Fibroblast of lung (primary cell): Measurements from ENCODE around the gene DLG2. TPM values are rescaled to one million over a fixed set of nuclear protein-coding genes. Genes with fewer than 3 reads are reported as not detected.

Experiments used
- DNase-seq, 2 donors: peaks; one replicate each; pipeline versions ENCODE4 v3.0.0 to v3.0.0-alpha.2; 2010; ENCODE audit warnings: low read depth in 2 of 2
- H2AFZ ChIP-seq: 2 replicates; pipeline ENCODE4 v1.5.1; 2012; ENCODE audit warnings: low read length, control low read depth, inconsistent platforms
- H3K27ac ChIP-seq: 2 replicates; pipeline ENCODE4 v1.5.1; 2011; ENCODE audit warnings: low read length, control low read depth; ENCODE audit not compliant: insufficient read depth
- H3K27me3 ChIP-seq: 2 replicates; pipeline ENCODE4 v1.5.1; 2011; ENCODE audit warnings: mild to moderate bottlenecking, low read length; ENCODE audit not compliant: control insufficient read depth, insufficient read depth
- H3K36me3 ChIP-seq: 2 replicates; pipeline ENCODE4 v1.5.1; 2011; ENCODE audit warnings: low read length; ENCODE audit not compliant: control insufficient read depth, insufficient read depth
- H3K4me1 ChIP-seq: 2 replicates; pipeline ENCODE4 v1.5.1; 2011; ENCODE audit warnings: low read length; ENCODE audit not compliant: control insufficient read depth, insufficient read depth; ENCODE audit errors: extremely low read depth
- H3K4me2 ChIP-seq: 2 replicates; pipeline ENCODE4 v1.5.1; 2011; ENCODE audit warnings: low read length, control low read depth; ENCODE audit not compliant: insufficient read depth; ENCODE audit errors: extremely low read depth
- H3K4me3 ChIP-seq, 4 experiments: fragments of 200-600 bp in 1 of 4; sonication (generic) in 1 of 4; replicated peaks in 1 of 4; 2 replicates each; pipeline ENCODE4 v1.5.1; 2011 to 2016; ENCODE audit warnings: low read length in 4 of 4, low read depth in 3 of 4, mild to moderate bottlenecking in 3 of 4, control low read depth in 2 of 4, inconsistent platforms in 1 of 4, mixed read lengths in 1 of 4; ENCODE audit not compliant: insufficient read depth in 1 of 4; ENCODE audit errors: control extremely low read depth in 1 of 4
- H3K79me2 ChIP-seq: 2 replicates; pipeline ENCODE4 v1.5.1; 2012; ENCODE audit warnings: mild to moderate bottlenecking, low read length, inconsistent platforms; ENCODE audit not compliant: control insufficient read depth, insufficient read depth
- H3K9ac ChIP-seq: 2 replicates; pipeline ENCODE4 v1.5.1; 2011; ENCODE audit warnings: mild to moderate bottlenecking, low read length, control low read depth; ENCODE audit not compliant: insufficient read depth
- H3K9me3 ChIP-seq: 2 replicates; pipeline ENCODE4 v1.5.1; 2012; ENCODE audit warnings: low read depth, low read length; ENCODE audit not compliant: control insufficient read depth, insufficient read depth
- H4K20me1 ChIP-seq: 2 replicates; pipeline ENCODE4 v1.5.1; 2011; ENCODE audit warnings: low read length; ENCODE audit not compliant: control insufficient read depth, insufficient read depth; ENCODE audit errors: extremely low read depth
- EZH2 ChIP-seq: IDR thresholded peaks from 2 replicates; pipeline ENCODE4 v1.5.1; 2012; ENCODE audit warnings: low read length, control low read depth, mild to moderate bottlenecking; ENCODE audit errors: missing control alignments
- polyA plus RNA-seq, 2 donors: library from polyadenylated mRNA; depleted of rRNA in 1 of 2; stranded (reverse) in 1 of 2; unstranded in 1 of 2; fragments of >200 nt; gene quantifications; 2 replicates each; pipeline ENCODE4 v1.2.1, GENCODE V29; 2011 to 2012; ENCODE audit warnings: missing spikeins in 1 of 2
- total RNA-seq: library from RNA; depleted of rRNA; stranded (reverse); fragments of >200 nt; gene quantifications from 2 replicates; pipeline ENCODE4 v1.2.1, GENCODE V29; 2014
- TF ChIP-seq, protein P1 (sequence below), 2 donors: IDR thresholded peaks in 1 of 2; conservative IDR thresholded peaks in 1 of 2; 1 replicate in 1 of 2; 2 replicates in 1 of 2; pipeline ENCODE4 v1.5.1; 2011 to 2012; ENCODE audit warnings: low read length in 2 of 2, control low read depth in 1 of 2, inconsistent platforms in 1 of 2, low read depth in 1 of 2, mild to moderate bottlenecking in 1 of 2

The DLG2 gene
- total and polyA plus RNA-seq, 2 donors (not counting 1 experiment from before 2014, with no cell fraction given) = 0.77 to 2.3 TPM

DNA sequence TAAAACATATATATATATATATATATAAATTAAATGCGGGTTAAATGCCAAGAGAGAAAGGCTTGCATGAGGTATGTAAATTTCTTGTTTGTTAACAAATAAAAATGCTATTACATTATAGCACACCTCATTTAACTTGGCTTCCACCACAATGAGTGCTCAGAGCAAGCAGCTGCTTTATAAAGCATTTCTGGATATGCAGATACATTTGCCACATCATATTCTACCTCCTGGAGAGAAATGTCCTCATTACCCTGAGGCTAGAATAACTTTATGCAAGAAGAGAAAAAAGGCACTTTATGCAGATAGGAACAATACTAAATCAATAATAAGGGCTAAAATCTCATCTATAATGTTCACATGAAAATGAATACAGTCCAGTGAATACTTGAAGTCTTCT is 2159.3 kb downstream of the DLG2 start:
- Histone ChIP-seq H3K9ac (no peak overlapping the region), H3K4me1 (no peaks in the 10 kb centered on the region), H3K27ac (no peak overlapping the region), H4K20me1 (no peaks in the 10 kb centered on the region), H3K36me3 (no peaks in the 10 kb centered on the region), H3K9me3 (no peaks in the 10 kb centered on the region), H3K79me2 (no peaks in the 10 kb centered on the region), H3K27me3 (no peaks in the 10 kb centered on the region), H3K4me3 (no peak overlapping the region), H2AFZ (no peak overlapping the region), H3K4me2 (no peak overlapping the region)
- DNase-seq = no peak
- TF ChIP-seq EZH2 = no peak
- TF ChIP-seq, protein P1, sequence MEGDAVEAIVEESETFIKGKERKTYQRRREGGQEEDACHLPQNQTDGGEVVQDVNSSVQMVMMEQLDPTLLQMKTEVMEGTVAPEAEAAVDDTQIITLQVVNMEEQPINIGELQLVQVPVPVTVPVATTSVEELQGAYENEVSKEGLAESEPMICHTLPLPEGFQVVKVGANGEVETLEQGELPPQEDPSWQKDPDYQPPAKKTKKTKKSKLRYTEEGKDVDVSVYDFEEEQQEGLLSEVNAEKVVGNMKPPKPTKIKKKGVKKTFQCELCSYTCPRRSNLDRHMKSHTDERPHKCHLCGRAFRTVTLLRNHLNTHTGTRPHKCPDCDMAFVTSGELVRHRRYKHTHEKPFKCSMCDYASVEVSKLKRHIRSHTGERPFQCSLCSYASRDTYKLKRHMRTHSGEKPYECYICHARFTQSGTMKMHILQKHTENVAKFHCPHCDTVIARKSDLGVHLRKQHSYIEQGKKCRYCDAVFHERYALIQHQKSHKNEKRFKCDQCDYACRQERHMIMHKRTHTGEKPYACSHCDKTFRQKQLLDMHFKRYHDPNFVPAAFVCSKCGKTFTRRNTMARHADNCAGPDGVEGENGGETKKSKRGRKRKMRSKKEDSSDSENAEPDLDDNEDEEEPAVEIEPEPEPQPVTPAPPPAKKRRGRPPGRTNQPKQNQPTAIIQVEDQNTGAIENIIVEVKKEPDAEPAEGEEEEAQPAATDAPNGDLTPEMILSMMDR (conservative IDR thresholded peaks at IDR 0.05 in 1 of 2, IDR thresholded peaks at IDR 0.05 in 1 of 2; ENCODE audit: low read depth in 1 of 2, low read length in 2 of 2) = no peak

DNA sequence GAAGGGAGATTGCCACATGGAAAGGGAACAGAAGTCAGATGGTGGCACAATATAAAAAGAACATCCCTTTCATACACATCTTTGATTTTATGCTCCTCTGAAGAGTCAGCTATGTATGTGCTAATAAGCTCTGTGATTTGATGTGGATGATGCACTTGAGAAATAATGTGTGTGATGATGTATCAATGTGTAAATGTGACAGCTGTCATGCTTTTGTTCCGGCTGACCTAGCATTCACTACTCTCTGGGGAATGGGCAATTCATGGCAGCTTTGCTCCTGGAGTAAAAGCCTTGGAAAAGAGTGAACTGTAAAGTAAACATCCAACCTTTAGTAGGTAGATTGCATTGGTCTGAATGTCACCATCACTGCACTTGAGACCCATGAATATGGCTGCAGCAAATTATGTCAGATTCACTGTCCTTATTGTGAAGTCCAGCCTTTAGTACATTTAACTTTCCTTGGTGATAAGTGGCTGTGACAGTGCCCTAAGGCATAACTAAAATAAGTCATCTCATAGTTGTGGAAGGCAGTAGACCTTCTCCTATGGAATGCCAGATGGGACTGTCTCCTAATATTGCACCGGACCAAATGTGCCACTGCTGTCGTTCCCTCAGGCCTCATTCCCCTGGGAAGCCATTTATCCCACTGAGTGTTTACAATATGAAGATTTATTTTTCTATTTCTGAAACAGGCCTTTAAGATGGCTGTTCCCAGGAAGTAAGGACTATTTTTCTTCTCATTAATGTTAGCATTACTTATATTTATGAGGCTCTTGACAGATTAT is 2162.8 kb downstream of the DLG2 start:
- H3K79me2 ChIP-seq = no peaks in the 10 kb centered on the region
- no peak overlapping the region for H3K4me2 ChIP-seq
- no peaks in the 10 kb centered on the region for H3K9me3 ChIP-seq
- no peak overlapping the region for H2AFZ ChIP-seq
- DNase-seq = no peak
- no peaks in the 10 kb centered on the region for H3K36me3 ChIP-seq
- H3K4me3 ChIP-seq = no peak overlapping the region
- TF ChIP-seq EZH2 = no peak
- TF ChIP-seq, protein P1 (conservative IDR thresholded peaks at IDR 0.05 in 1 of 2, IDR thresholded peaks at IDR 0.05 in 1 of 2; ENCODE audit: low read depth in 1 of 2, low read length in 2 of 2) = no peak
- no peak overlapping the region for H3K27ac ChIP-seq
- no peaks in the 10 kb centered on the region for H3K4me1 ChIP-seq
- no peaks in the 10 kb centered on the region for H4K20me1 ChIP-seq
- no peak overlapping the region for H3K9ac ChIP-seq
- H3K27me3 ChIP-seq = no peaks in the 10 kb centered on the region

GRCh38 chr11:83459798-83460197 is 2167.3 kb downstream of the DLG2 start:
- H3K4me3 ChIP-seq = no peak overlapping the region
- H3K9ac ChIP-seq = no peak overlapping the region
- peak in 1 of 2 donors; percentile 1 for DNase-seq

More at GRCh38 chr11:83459798-83460197, 2167.3 kb downstream of the DLG2 start:
- Histone ChIP-seq H3K36me3 (no peaks in the 10 kb centered on the region), H2AFZ (no peak overlapping the region), H3K27ac (no peak overlapping the region), H3K4me1 (no peaks in the 10 kb centered on the region), H3K4me2 (no peak overlapping the region), H3K27me3 (no peaks in the 10 kb centered on the region), H3K9me3 (no peaks in the 10 kb centered on the region), H4K20me1 (no peaks in the 10 kb centered on the region), H3K79me2 (no peaks in the 10 kb centered on the region)
- TF ChIP-seq, protein P1 (conservative IDR thresholded peaks at IDR 0.05 in 1 of 2, IDR thresholded peaks at IDR 0.05 in 1 of 2; ENCODE audit: low read depth in 1 of 2, low read length in 2 of 2) = no peak
- TF ChIP-seq EZH2 = no peak
